Right ventricle myocardium inferior (tissue), 1 donor: ENCODE results near the gene UPB1. TPM values are rescaled to one million over a fixed set of nuclear protein-coding genes. Genes with fewer than 3 reads are reported as not detected.
A peak's percentile ranks its signal among the peaks of the same experiment; 100 is the strongest.
"Not testable (repeated sequence)": the region's sequence is repeated elsewhere in the genome, so short reads cannot be mapped to it uniquely, and the experiment has no call there.

Experiments
- ATAC-seq: fragments of 200-7000 bp; cut with Tn5 transposase; one replicate; pipeline ENCODE4 v1.9.1; 2020; ENCODE audit warnings: mild to moderate bottlenecking, moderate library complexity
- DNase-seq: peaks from one replicate; pipeline ENCODE4 v3.0.0; 2021; ENCODE audit errors: missing footprints
- intact Hi-C: fragments of 100-400 bp; cut with DNase I; formaldehyde crosslinking; loops from one replicate; pipeline ENCODE4 v1.11.0; 2022
- total RNA-seq: library from RNA; stranded (reverse); fragmentation: NEBNext Ultra II Directional; extraction: Animal tissue kit (Norgen Biotek cat#: 25700); gene quantifications from one replicate; pipeline ENCODE4 v1.2.1, GENCODE V29; 2021
- donor health status: DM: no; HTN: yes; CAD: no; lungs with severe emphysema.

The UPB1 gene
- total RNA-seq, 1 donor from 2014 or later = 1.3 TPM

DNA sequence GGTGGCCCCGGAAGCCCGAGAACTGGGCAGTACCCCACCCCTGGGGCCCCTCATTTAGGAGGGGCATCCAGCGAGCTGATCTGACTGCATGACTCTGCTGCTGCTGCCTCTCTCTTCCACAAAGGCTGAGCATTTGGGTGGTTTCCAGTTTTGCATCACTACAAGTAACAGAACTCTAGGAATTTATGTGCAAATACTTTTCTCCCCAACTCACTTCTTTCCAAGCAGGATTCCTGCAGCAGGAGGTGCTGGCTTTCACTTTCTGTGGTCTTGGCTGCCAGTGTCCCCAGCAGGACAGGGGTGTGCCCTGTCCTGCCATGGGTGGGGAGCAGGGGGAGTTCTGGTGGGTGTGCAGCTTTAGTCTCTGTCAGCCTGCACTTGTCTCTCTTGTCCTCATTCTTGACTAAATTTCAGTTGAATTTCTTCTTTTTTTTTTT lies 21.2 kb downstream of the UPB1 start:
- no peak for DNase-seq
- intact Hi-C loops = no loop called here
- ATAC-seq = no peak

DNA sequence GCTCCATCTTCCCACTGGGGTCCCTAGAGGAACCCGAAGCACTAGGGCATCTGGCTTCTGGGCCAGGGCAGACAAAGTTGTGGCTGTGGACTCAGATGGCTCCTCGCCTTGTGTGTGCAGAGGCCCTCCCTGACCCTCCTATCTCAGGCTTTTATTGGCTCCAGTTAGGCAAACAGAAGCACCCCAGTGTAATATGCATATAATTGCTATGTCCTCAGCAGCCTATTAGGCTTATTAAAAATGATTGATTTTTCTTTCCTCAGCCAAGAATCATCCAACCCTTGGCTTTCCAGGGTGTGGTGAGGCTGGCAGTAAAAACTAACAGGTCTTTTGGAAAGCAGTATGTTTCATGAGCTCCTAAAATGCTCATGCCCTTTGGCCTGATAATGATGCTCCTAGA lies 22.3 kb downstream of the UPB1 start:
- no peak for DNase-seq

GRCh38 chr22:24518228-24518627 lies 23.1 kb downstream of the UPB1 start:
- ATAC-seq (no peak), DNase-seq (no peak)
- intact Hi-C loops = no loop called here

More for the DNA sequence above, 22.3 kb downstream of the UPB1 start:
- ATAC-seq = no peak
- intact Hi-C loops = no loop called here

DNA sequence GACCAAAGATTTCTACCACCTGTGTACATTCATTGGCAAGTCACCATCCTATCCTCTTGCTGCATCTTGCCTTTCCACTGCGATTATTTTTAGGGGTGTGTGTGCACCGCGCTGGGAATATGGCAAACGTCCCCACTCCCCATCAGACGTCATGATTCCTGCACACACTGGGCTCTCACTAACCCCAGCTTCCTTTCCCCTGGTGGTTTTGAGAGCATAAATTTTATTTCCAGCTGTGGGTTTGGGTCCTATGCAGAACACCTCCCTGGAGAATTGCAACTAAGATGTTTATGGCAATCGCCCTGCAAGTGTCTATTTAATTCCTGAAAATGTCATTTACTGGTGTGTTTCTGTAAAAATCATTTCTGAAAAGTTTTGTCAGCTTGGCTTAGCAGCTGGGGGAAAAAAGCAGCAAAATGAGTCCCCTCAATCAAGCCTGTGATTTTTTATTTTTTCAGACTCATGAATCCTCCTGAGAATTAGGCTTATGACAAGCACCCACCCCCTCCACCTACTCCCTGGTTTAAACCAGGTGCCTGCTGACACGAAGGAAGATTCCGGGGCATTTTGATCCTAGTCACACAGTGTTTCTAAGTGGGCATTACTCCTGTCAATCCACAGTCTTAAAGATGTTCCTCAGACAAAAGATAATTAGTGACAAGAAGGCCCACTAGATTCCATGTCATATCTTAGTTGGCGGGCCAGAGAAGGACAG lies 23.8 kb downstream of the UPB1 start:
- DNase-seq (no peak), ATAC-seq (peak; percentile 20)
- intact Hi-C loops = no loop called here

DNA sequence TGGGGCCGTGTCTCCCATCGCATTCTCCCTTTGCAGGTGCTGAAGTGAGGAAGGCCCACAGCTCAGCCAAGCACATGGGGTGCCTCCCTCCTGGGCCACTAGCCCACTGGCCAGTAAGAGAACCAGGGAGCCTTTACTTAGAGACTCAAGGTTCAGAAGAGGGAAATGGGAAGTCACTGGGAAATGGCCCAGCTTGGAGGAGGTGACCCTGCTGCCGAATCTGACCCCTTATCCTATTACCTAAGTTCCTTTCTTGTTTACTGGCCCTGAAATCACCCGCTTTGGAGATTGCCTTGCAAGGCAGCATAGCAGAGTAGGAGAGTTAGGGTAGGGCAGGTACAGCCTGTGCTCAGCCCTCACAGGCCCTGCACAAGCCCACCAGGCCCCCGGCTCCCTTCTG lies 24.4 kb downstream of the UPB1 start:
- intact Hi-C loops = no loop called here
- DNase-seq (no peak), ATAC-seq (no peak)

DNA sequence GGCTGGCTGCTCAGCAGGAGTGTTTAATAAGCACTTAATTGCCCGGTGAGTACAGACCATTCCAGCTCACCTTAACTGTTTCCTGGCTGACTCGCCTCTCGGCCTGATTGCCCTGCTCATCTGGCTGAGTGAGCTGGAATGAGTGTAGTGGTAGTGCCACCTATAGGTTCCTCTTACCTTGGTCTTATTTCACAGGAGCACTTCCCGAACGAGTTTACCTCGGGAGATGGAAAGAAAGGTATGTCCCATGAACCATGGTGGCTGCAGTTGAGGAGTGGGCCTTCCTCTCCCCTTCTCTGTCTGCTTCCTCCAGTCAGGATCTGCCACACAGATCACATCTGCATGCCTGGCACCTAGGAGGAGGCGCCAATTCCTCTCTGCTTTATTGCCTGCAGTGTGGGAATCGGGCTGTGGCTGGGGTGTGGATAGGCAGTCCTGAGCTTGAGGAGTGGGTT lies 26.7 kb downstream of the UPB1 start:
- DNase-seq (no peak), ATAC-seq (peak; percentile 41)
- intact Hi-C loops = no loop called here

DNA sequence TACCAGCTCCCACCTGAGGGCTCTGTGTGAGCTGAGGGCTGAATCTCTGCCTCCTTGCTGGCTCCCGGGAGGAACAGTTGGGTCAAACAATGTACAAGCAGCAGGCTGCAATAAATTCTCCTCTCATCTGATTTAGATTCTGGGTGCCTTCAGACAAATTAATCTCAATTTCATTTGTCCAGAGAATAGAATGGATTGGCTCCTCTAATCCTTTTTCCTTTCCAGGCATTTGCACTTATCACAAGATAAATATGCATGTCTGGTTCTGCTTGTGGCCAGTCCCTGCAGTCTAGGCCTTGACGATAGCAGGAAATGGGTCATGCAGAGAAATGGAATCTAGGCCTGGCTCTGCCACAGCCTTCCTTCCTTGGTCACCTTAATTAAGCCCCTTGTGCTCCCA lies 28.7 kb downstream of the UPB1 start:
- DNase-seq (no peak), ATAC-seq (no peak)
- intact Hi-C loops = no loop called here

DNA sequence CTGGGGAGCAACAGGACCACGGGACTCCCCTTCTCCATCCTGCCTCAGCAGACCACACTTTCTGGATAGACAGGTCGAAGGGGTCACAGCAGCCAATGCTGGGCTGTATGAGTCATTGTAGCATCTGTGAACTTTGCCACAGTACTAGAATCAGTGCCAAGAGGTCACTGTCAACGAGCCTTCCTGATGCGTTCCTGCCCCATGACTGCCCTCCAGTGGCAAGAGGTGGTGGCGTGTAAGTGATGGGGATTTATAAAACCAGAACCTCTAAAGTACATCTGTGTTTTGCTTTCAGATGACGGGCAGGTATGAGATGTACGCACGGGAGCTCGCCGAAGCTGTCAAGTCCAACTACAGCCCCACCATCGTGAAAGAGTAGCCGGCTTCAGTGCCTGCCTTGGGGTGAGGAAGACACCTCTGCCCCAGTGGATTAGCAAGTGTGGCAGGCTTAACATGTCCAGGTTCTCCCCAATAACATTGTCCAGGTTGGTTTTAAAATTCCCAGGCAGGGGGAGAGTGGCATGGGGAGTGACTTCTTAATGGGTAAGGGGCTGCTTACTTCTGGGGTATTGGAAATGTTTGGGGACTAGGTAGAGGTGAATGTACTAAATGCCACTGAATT lies 30.4 kb downstream of the UPB1 start:
- DNase-seq (peak; percentile 82), ATAC-seq (peak; percentile 82)
- intact Hi-C loops = loop anchor here (5.0 kb wide), 2 partner anchors 193 to 338 kb away; no protein-coding TSS in a partner anchor

DNA sequence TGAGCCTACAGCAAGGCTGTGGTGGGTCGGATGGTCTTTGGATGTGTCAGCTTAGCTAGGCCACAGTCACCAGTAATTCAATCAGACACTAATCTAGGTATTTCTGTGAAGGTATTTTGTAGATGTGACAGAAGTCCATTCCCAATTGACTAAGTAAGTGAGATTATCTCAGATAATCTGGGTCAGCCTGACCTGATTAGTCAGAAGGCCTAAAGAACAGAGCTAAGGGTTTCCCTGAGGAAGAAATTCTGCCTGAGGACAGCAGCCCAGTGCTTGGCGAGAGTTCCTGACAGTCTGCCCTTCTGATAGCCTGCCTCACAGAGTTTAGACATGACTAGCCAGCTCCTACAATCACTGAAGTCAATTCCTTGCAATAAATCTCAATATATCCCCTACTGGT lies 31.1 kb downstream of the UPB1 start:
- intact Hi-C loops = loop anchor here (5.0 kb wide), 2 partner anchors 194 to 339 kb away; no protein-coding TSS in a partner anchor
- no peak for ATAC-seq
- no peak for DNase-seq

- intact Hi-C loops = loop anchor here (5.0 kb wide), 2 partner anchors 198 to 343 kb away; no protein-coding TSS in a partner anchor
- ATAC-seq (no peak), DNase-seq (no peak)
Measured at GRCh38 chr22:24529898-24530297, 34.8 kb downstream of the UPB1 start.

DNA sequence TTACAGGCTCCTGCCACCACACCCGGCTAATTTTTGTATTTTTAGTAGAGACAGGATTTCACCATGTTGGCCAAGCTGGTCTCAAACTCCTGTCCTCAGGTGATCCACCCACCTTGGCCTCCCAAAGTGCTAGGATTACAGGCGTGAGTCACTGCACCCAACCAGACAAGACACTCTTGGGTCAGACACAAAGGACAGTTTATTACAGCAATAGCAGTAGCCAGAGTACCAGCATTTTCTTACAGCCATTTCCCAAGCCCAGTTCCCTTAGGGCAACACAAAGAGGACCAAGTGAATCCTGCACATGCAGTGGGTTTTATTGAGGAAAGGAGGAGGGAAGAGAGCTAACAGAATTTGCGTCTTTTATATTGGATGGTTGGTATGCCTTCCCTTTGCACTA lies 35.8 kb downstream of the UPB1 start:
- DNase-seq, ATAC-seq, intact Hi-C loops: not testable (repeated sequence)

DNA sequence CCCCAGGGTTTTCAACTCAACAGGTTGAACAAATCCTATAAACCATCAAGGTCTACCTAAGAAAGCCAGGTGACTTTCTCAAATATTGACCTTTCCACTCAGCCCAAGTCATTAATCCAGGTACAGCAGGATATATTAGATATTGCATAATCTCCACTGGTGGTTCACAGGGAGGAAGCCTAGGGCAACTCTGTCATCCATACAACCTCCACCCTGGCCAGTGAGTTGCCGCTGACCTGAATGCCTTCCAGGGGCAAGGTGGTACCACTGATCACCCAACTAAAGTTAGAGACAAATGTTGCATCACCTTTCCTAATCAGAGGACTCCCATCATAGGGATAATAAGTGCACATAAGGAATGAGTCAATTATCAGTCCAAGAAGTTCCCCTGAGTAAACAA lies 36.9 kb downstream of the UPB1 start:
- DNase-seq (no peak), ATAC-seq (no peak)
- intact Hi-C loops = no loop called here

DNA sequence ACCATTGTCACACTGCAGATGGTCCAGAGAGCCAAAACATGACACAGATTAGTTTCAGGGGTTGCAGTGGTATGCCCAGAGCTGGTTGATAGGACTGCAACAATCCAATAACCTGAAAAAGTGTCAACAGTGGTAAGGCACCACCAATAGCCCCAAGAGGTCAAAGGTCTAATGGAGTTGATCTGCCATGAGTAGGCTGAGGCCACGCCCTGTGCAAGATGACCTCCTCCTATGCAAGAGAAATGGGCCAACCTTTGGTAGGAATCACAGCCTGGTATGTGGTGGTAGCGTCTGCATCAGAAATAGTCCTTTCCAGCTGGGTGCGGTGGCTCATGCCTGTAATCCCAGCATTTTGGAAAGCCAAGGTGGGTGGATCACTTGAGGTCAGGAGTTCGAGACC lies 40.2 kb downstream of the UPB1 start:
- DNase-seq = no peak
- ATAC-seq = no peak
- intact Hi-C loops = no loop called here

DNA sequence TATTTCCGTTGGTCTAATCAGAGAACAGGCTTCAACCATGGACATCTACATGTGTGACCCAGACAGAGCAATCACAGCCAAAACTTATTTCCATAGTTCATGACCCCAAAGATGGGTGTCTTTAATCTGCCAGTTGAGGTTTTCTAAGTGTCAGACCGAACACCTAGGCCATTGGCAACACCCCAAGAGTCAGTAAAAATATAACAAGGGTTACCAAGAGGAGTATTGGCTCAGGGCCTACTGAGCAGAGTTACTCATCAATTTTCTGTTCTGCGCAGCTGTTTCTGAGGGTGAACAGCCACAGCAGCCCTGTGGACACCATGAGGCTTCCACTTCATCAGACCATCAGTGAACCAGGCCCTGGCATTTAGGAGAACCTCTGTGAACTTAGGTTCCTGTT lies 41.0 kb downstream of the UPB1 start:
- DNase-seq (no peak), ATAC-seq (no peak)
- intact Hi-C loops = no loop called here

DNA sequence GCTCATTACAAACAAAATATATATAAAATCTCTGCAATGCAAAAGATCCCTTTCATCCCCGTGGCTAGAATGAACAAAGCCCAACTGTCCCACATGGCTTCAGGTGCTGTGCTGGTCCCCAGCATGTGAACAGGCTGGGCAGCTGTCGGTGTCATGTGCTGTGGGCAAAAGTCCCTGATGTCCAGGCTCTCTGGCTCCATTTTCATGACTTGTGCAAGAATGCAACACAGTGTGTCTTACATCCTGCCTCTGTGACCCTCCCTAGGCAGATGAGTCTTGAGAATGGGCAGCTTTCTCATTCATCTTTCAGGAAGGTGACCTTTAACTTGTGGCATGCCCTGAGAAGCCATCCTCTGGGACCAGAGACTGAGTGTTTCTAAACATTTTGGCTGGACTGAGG lies 45.3 kb downstream of the UPB1 start:
- intact Hi-C loops = no loop called here
- DNase-seq = no peak
- no peak for ATAC-seq

- ATAC-seq (no peak), DNase-seq (no peak)
- intact Hi-C loops = no loop called here
Measured at GRCh38 chr22:24541681-24542515, 46.8 kb downstream of the UPB1 start.

- ATAC-seq (peak; percentile 69), DNase-seq (peak; percentile 70)
- intact Hi-C loops = no loop called here
Measured at GRCh38 chr22:24542641-24543040, 47.5 kb downstream of the UPB1 start.

- DNase-seq (no peak), ATAC-seq (peak; percentile 2)
- intact Hi-C loops = no loop called here
Measured at GRCh38 chr22:24543185-24543601, 48.1 kb downstream of the UPB1 start.

GRCh38 chr22:24543679-24544243 lies 48.6 kb downstream of the UPB1 start:
- no peak for ATAC-seq
- intact Hi-C loops = no loop called here
- DNase-seq = no peak
